A549 treated with DMSO at 1 μM for 4 hours (cell line): ENCODE data around the gene TTC23L. TPM values are rescaled to one million over a fixed set of nuclear protein-coding genes. Genes with fewer than 3 reads are reported as not detected.

Source experiments
- total RNA-seq: library from RNA; stranded (reverse); fragments of 200-300 nt; extraction: Qiagen RNA extraction; gene quantifications from 5 replicates; pipeline ENCODE4 v1.2.3, GENCODE V29; 2022; ENCODE audit warnings: low read depth

The TTC23L gene
- 0.05 to 0.33 TPM (median 0.22 TPM) in 4 of 5 replicates, not detected in the other for total RNA-seq

GRCh38 chr5:34838785-34839714 is at the start of gene TTC23L:
Gene TTC23L (plus strand): TSS chr5:34839164. CDS start chr5:34840672, 1,508 bp downstream.

GRCh38 chr5:34915139-34915855 is 76.3 kb downstream of the TTC23L start, which contains the start of the genes BRIX1 and RAD1:
Gene BRIX1 (plus strand): TSS chr5:34915711. CDS start chr5:34915739, 28 bp downstream.
Gene RAD1 (minus strand): TSS chr5:34915504. CDS start chr5:34914892, 612 bp downstream.

GRCh38 chr5:34929134-34929719 is 90.3 kb downstream of the TTC23L start, which contains the start of gene DNAJC21:
Gene DNAJC21 (plus strand): TSS chr5:34929559. CDS start chr5:34929820, 261 bp downstream.

Other genes with a start within 250 kb of the TTC23L start
- 75.2 to 112 TPM (median 99.8 TPM) in 5 replicates for gene RAI14, start 182.8 kb upstream of the TTC23L start, total RNA-seq
- gene RAD1, start 76.3 kb downstream of the TTC23L start, total RNA-seq = 36.9 to 41.2 TPM (median 38.0 TPM) in 5 replicates
- gene BRIX1, start 76.5 kb downstream of the TTC23L start, total RNA-seq = 46.8 to 61.7 TPM (median 58.3 TPM) in 5 replicates
- 27.3 to 31.7 TPM (median 29.7 TPM) in 5 replicates for gene DNAJC21, start 90.4 kb downstream of the TTC23L start, total RNA-seq
- not detected in 5 replicates for gene AGXT2, start 208.8 kb downstream of the TTC23L start, total RNA-seq